Stimulated activated CD8-positive, alpha-beta memory T cell treated with anti-CD3 and anti-CD28 coated beads, Interleukin-7, amount 100 ng/mL, for 4 hours (primary cell): ENCODE data around the gene CBLN4.

Experiments
- DNase-seq, 2 donors: peaks; one replicate each; pipeline ENCODE4 v3.0.0-alpha.2; 2020; ENCODE audit warnings: low read depth in 2 of 2

The CBLN4 gene

DNA sequence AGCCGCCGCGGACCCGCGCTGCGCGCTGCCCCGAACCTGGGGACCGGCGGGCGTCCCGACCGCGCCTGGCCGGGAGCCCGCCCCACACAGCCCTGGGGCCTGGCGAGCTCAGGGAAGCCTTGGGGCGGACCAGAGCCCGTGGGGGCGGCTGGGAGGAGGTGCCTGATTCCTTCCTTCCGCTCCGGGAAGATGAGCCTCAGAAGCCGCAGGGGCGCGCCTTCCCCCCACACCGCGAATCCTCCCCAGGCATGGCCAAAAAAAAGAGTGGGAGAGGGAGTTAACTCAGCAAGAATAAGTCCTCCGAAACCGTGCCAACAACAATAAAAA is at the start of gene CBLN4:
Gene CBLN4, minus strand, starts transcription at position 131 of the 327 bp plus-strand sequence. CDS start 1,348 bp downstream, outside the sequence.
- DNase-seq = no peak

DNA sequence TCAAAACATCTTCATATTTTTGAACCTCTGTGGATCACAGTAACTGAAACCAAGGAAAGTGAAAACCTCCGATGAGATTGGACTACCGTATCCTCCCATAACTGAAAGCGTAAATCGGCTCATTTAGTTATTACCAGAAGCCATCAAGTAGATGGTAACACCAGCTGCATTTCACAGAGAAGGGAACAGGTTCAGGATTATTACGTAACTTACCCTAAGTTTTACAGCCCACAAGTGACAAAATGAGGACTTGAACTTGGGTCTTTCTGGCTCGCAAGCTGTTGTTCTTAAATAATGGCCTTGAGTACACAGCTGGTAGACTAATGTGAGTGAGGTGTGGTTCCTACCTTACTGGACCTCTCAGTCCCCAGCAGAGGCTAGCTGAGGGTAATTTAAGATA is 37.9 kb upstream of the CBLN4 start:
- DNase-seq = no peak

DNA sequence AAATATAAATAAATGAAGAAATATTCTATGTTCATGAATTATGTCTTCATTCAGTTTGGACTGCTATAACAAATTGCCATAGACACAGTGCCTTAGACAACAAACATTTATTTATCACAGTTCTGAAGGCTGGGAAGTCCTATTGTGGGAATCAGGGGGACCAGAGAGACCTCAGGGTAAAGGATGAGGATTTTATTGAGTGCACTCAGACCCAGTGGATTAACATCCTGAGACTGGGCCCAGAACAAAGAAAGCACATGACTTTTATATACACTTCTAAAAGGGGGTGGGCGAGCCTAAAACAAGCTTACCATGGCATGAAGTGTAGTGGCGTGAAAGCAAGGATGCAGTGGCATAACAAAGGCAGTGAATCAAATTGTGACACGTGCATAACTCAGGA is 26.9 kb upstream of the CBLN4 start:
- no peak for DNase-seq

DNA sequence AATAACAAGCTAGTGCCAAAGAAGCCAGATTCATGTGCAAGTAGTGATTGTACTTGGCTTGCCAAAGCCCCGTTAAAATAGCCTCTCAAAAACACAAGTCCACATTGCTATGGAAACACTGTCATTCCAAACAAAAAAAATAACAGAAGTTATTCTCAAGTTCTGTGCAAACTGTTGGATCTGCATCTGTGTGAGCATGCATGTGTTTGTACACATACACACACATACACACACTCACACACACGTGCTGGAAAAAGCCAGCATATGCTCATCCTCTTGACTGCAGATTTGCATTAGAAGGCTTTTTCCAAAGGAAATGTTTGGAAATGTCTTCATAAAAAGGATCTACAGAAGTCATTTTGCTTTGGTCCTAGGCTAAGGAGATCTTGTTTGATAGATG is 13.4 kb upstream of the CBLN4 start:
- DNase-seq = no peak

DNA sequence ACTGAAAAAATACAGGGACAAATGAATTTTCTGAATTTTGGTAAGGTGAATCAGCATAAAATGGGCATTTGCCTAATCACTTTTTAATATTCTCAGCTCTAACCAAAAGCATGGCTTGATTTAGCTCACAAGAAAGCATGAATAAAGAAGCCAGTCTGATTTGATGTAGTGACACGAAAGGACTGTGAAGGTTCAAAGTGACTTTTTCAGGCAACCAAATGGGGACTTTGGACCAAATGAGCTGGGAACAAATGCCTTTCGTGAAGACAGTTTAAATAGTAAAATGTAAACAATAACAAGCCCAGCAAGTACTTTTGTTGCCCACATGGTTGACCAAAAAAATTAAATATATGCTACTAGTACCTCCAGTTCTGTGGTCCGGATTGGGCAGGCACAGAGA is 12.9 kb upstream of the CBLN4 start:
- DNase-seq = no peak

DNA sequence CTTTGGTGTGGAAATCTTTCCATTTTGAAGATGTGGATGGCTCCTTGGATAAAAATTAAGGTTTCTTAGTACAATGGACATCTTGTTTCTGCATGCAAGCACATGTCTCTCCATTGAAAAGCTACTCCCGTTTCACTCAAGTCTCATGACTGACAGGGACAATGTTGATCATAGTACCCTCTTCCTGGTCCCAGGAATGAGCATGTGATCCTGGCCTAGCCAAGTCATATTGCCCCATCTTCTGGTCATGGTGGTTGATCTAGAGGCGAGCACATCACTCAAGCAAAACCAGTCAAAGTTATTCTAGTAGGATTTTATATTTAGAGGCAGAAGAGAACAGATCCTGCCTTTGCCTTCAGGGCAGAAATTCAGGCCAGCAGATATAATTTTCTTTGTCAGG is 12.2 kb upstream of the CBLN4 start:
- no peak for DNase-seq

DNA sequence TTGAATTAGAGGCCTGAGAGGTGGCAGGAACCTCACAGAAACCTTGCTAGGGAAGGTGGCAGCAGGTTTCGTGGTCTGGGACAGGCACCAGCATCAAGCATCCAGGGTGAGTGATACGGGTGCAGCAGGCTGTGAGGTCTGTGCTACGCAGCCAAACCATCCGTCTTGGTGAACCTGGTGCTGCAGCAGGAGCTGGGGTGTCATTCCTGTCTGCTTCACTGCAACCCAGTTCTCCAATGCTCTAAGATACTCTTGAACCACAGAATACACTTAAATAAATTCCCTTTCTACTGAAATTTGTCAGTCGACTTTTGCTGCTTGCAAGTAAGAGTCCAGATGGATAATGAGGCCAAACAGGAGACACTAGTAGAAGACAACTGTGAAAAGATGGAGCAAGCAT is 9.7 kb upstream of the CBLN4 start:
- no peak for DNase-seq

DNA sequence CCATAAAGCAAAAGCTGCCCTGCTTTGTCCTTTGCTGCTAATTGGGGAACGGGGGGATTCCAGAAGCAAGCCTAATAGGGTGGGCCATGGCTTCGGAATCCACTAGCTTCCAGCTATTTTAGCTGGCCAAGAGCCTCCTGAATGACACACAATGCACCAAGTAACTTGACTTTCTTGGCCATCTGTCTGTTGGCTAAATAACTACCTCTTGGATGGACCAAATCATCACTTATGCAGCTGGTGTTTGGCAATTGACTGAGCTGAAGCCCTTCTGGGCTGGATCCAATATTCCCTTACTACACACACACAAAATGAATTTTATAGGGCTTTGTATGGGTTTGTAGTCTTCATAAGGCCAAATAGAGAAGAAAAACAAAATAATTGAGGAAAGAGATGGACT is 8.8 kb upstream of the CBLN4 start:
- DNase-seq = no peak

DNA sequence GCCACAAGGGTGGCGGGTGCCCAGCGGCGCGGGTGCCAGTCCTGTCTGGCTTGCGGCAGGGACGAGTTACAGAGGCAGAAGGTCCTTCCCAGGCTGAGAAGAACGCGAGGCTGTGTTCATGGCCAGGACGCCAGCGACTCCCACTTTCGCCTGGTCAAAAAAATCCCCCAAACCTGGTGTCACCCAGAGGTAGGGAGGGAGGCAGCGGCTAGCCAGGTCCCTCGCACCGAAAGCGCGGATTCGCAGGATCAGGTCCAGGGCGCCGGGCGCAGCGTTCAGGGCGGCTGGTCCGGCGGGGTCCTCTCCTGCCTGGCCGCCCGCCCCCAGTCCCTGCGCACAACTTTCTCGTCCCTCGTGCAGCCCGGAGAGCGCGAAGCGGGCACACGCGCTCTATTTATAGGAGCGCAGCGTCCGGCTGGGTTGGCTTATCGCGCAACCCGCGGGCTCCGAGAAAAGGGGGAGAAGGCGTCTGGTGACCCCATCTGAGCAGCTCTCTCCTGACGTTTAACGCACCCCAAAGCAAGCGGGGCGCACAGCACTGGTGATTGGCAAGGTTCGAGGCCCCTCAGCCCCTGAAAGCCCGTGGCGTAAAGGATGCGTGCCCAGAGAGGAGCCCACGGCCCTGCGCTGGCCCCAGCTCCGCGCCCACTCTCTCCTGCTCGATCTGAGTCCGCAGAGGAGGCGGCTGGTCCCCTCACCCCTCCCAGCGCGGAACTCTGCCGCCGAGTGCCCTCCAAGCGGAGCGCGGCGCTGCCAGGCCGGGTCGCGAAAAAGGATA is 519 bp downstream of the CBLN4 start:
- DNase-seq = no peak

DNA sequence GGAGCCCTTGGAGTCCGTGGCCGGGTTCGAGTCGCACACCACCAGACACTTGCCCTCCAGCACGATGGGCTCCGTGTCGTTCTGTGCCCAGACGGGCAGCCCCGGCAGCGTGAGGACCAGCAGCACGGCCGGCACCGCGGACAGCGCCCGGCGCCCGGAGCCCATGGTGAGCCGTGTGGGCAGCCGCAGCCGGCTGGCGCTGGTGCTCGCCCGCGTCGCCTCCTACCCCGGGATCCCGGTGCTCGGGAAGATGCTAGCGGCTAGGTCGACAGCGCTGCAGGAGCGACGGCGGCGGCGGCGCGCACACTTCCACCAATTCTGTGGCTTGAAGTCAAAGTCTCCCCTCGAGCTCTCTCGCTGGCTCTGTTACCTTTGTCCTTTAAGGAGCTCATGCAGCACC is 1.3 kb downstream of the CBLN4 start:
- DNase-seq = no peak

DNA sequence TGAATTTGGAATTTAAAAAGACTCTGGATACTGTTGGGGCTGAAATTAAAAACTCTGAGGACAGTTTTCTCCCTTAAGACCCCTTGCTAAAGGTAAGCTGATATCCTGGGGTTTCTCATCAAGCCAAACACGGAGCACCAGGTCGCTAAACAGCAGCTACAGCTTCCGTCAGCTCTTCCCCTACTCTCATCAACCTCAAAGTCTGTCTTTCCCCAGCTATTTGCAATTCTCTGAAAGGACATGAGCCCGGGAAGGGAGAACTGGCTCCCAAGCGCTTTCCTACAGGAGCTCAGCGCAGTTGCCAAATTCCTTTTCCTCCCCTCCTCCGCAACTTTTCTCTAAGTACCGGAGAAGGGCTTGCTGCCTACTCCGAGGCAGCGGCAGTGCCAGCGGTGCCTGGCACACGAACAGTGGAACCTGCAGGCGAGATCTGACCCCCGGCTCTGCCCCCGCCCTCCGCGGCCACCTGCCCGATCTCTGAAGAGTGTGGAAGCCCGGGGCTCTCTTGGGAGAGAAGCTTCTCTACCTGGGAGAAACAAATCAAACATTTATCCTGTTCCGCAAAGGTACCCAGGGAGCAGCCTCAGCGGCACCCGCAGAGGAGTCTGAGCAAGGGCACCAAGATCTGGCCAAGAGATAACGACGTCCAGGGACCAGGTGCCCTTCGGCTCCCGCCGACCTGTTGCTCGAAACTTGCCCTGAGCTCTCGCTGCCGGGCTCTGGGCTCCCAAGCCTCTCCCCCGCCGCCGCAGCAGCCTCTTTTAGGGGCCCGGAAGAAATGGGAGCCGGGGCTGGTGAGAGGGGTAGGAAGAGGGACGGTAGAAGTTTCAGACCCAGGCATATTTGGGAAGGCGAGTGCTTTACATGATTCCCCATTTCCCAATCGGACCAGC is 2.2 kb downstream of the CBLN4 start:
- no peak for DNase-seq

DNA sequence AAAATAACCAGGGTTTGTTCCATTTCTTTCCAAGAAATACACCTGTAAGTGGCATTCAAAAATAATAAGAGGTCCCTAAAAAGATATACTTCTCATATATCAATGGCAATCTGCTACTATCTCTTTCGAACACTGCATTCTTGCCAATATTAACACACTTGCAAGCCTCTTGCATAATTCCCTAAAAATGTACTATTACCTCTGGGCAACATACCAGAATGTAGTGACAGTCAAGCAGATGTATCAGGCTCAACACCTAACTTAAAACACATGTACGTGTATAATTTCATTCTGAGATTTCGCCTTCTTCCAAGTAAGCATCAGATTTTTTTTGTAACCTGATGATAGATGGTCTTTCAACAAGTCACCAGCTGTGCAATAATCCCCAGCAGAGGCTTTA is 3.4 kb downstream of the CBLN4 start:
- no peak for DNase-seq

DNA sequence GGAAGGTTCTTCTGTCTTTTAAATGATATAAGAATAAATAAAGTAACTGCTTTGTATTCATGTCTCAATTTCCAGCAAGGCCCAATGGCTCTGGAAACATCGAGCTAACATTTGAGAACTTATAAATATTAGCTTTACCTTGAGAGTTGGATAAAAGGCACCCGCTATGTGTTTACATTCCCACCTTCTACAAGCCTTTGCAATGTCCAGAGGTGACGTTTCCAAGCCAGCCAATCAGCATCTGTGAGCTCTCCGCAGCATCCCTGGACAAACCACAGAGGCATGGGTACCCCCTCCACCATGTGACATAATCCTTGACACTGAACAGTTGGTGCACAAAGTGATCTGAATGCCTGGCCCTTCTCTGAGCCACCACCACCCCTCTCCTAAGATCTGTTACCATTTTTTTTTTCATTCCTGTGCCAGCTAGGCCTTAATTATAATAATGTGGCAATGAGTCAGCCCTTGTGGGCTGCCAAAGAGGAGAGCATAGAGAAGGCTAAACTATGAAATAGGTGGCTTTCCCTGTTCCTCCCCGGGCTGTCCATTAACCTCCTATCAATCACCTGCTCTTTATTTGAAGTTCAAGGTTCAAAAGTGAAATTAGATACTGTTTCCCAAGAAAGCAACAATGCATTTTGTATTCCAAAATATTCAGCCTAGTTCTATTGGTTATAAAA is 4.1 kb downstream of the CBLN4 start:
- no peak for DNase-seq

DNA sequence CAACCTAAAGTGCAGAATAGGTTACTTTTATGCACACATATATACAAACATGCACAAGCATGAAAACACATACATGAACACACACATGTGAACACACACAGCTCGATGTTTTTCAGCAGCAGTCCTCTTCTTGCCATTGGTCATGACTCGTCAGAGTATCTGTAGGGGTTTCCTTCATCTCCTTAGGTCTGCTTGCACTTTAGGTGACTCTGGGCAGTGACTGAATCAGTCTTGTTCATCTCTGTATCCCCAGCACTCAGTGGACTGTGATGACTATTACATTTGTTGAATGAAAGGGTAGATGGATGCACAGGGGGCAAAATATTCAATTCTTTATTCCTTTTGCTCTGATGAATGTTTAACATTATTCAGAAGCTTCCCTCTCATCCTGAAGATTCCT is 26.8 kb downstream of the CBLN4 start:
- no peak for DNase-seq

DNA sequence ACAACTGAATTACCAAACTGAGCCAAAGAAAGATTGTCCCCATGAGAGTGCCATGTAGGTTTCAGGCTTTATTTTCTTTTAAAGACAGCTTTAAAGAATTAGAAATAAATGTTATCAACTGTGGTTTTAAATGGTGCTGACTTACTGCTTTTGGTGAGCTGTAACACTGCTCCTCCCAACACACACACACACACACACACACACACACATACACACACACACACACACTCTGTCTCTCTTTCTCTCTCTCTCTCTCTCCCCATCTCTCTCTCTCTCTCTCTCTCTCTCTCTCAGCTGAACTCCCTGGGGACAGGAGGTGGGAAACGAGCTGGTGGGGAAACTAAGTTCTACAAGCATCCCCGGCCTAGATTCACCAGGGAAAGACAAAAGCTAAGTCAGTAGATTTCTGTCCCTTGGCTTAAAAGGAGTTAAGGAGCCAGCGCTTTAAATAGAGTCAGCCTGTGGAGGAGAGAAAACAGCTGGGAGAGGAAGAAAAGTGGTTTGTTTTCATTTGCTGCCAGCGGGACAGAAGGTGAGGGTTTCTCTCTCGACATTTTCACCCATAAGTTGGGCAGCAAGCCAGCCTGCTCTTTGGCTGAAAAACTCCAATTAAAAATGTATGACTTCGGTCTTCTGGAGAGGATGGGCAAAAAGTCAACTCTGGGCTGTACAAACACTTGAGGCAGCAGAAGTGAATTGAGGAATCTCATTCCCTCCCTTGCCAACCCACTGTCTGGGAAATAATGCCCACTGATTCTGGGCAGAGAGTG is 27.4 kb downstream of the CBLN4 start:
- DNase-seq = no peak

DNA sequence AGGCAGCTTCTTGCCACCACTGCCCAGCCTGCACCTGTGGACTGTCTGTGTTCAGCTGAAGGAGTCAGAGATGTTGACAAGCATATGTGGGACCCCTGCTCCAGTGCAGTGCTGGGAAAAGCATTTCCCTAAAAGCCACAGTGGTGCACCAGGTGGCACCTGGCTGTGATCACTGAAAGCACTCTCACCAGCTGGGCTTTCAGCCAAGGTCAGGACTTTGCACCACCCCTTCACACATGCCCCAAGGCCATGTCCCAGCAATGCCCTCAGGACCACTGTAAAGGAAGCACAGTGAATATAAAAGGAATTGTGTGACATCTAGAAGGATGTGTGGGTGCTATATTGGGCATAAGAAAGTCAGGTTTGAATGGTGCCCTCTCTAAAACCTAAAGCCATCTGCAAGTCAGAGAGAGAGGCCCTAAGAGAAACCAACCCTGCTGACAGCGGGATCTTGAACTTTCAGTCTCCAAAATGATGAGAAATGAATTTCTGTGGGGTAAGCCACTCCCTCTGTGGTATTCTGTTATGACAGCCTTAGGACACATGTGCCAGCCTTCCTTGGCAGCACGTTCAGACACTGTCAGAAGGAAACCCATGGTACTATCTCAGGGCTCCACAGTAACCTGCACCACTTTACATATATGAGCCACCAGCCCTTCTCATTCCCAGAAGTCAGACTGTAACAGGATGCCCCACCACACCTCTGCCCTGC is 30.7 kb downstream of the CBLN4 start:
- no peak for DNase-seq

DNA sequence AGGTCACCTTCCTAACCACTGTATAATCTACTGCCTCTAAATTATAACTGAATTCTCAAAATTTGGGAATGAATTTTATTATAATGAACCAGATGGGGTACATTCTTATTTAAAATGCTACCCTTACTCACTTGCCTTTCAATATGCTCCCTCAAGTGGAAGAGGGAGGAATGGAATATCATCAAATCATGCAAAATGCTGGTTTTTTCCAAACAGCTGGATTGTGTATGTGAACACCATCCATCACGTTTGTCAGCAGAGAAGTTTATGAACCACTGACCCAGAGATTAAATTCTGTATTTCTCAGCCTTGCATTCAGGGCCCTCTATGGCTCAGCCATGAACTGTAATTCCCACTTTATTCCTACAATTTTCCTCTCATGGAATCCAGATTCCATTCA is 40.5 kb downstream of the CBLN4 start:
- DNase-seq = no peak

DNA sequence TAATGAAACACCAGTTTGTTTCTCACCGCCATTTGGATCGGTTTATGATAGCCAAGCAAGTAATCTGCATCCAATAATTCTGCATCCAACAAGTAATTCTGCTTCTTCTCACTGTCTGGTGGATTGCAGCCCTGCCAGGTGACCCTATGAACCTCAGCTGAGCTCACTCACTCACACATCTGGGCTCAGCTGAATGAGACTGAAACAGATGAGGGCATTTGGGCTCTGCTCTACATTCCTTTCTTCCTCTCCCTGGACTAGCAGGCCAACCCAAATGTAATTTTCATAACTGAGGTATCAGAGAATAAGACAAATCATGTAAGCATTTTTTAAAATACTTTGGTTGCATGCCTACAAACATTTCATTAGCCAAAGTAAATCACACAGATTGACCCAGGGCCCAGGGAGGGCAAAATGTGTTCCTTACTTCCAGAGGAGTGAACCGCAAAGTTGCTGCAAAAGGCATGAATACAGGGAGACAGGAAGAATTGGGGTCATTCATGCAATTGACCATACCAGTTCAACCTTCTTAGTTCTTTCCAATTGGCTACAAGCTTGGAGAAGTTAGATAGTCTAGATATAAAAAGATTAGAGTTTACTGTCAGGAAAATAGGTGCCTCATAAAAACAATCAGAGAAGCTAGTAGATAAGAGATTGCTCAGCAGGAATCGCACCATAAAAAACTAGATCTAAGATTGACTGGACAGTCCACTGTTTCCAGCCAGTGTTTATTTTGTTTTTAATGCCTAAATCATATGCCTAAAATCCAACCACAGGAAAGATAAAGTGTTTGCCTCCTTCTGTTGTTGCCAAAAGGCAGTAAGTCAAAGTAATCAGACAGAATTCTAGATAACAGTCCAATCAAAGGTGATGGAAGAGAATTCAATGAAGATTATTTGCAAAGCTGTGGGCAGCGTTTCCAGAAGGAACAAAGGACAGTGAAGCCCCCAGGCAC is 43.7 kb downstream of the CBLN4 start:
- no peak for DNase-seq

DNA sequence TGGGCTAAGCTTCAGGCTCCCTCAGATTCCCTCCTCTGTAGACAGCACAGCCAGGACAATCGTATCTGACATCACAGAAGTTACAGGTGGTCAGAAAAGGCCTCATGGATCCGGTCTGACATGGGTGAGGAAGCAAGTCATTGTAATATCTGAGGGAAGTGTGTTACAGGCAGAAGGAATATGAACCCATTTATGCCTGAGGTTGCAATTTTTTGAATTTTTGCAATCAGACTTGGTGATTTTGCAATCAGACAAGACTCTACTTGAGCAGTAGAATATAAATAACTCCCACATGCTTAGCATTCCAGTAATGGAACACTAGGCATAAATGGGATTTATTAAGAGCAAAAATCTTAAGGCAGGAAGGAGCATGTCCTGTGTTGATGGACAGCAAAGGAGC is 52.1 kb downstream of the CBLN4 start:
- DNase-seq = no peak

DNA sequence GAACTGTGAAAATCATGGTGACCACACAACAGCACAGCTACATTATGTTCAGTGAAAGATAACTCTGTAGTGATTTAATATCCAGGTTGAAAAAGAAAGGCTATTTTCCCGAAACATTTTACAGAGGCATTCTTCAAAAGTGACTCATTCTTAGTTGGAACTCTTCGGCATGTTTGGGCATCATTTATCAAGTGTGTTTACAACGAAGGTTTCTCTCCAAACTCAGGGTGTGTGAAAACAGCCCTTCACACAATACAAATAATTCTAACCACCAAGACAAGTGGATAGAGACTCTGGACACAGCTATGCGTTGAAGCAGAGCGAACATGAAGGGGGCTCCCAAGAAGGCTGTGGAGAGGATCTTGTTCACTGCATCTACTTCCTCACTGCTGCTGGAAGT is 57.6 kb downstream of the CBLN4 start:
- DNase-seq = no peak
